Measurements from ENCODE around the gene NUTF2.
A peak's percentile ranks its signal among the peaks of the same experiment; 100 is the strongest.
"Not testable (repeated sequence)": the region's sequence is repeated elsewhere in the genome, so short reads cannot be mapped to it uniquely, and the experiment has no call there.

The NUTF2 gene

GRCh38 chr16:67841198-67841815 lies 5.4 kb upstream of the NUTF2 start:
- DNase-seq, result no peak

- peak; percentile 95 to 97 (median 96) for DNase-seq
Measured at GRCh38 chr16:67841816-67842508, 4.8 kb upstream of the NUTF2 start, which contains the start of gene THAP11. TSS of gene THAP11 (plus strand) at chr16:67842320. CDS start at chr16:67842555, 235 bp downstream.

GRCh38 chr16:67842509-67843342 lies 4.0 kb upstream of the NUTF2 start:
- DNase-seq, result peak; percentile 39 to 88 (median 73)

GRCh38 chr16:67843343-67843765 lies 3.4 kb upstream of the NUTF2 start:
- DNase-seq, result no peak

DNA sequence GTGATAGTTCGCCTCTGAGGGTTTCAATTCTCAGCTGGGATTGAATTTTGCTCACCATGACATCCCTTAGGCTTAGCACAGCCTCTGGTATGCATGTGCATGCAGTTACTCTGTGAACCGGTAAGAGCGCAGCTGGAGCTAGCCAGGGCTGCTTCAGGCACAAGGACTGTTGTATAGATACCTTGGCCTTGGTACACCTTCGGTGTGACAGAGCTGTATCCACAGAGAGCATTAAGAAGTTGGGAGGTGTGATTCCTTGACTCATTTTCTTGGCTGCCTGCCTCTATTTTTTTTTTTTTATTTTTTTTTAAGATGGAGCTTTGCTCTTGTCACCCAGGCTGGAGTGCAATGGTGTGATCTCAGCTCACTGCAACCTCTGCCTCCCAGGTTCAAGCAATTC lies 2.2 kb upstream of the NUTF2 start:
- DNase-seq, result no peak

DNA sequence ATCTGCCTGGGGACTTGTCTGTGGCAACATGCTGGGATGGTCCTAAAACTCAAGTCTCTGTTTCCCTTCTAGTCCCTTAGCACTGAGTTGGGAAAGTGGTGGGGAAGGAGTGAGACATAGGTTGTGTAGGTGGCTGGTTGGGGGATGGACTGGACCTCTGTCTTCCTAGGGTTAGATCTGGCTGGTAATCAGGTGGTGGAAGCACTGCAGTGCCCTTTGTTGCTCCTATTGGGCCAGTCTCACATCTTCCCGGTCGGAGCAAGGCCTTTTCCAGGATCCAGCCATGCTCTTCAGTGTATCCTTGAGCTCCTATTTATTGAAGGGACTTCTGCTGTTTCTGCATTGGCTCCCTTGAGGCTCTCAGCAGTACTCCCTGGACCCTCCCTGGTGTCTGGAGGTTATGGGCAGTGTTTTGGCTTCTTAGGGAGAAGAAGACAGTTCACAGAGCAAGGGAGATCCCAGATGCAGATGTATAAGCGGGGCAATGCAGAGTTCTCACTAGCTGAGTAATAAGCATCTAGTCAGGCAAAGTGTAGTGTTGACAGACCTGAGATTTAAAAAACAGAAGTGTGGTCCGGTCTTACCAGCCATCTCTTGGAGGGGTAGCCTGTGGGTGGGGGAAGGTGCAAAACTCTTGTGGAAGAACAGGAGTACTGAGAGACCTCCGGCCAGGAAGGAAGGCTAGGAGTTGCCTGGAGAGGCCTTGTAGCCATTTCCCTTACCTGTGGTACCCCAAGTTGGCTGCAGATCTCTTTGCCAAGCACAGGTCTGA lies 1.3 kb upstream of the NUTF2 start:
- no peak for DNase-seq

GRCh38 chr16:67846063-67846319 lies 742 bp upstream of the NUTF2 start:
- DNase-seq, result no peak

- peak in 2 of 3 experiments; percentile 48 to 52 for DNase-seq
Measured at GRCh38 chr16:67847064-67847861, 530 bp downstream of the NUTF2 start, which contains the start of gene CENPT. TSS of gene CENPT (minus strand) at chr16:67847693. CDS start at chr16:67833859, 13,834 bp downstream.

DNA sequence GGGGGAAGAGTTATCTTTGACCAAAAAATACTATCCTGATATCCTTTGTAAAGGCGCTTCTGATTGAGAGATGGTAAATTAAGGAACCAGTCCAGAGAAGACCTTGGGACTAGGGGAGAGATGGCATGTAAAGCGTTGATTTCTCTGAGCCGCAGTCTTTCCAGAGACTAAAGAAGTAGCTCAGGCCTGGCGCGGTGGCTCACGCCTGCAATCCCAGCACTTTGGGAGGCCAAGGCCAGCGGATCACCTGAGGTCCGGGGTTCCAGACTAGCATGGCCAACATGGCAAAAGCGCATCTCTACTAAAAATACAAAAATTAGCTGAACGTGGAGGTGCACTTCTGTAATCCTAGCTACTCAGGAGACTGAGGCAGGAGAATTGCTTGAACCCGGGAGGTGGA lies 1.4 kb downstream of the NUTF2 start:
- DNase-seq, result no peak

DNA sequence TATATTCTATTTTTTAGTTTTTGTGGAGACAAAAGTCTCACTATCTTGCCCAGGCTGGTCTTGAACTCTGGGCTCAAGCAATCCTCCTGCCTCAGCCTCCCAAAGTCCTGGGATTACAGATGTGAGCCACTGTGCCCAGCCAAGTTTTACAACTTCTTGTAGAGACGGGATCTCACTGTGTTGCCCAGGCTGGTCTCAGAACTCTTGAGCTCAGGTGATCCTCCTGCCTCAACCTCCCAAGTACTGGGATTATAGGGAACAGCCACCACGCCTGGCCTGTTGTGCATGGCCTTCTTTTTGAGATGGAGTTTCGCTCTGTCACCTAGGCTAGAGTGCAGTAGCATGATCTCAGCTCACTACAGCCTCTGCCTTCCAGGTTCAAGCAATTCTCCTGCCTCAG lies 6.9 kb downstream of the NUTF2 start:
- no peak for DNase-seq

GRCh38 chr16:67855789-67856188 lies 9.1 kb downstream of the NUTF2 start:
- no peak for DNase-seq

DNA sequence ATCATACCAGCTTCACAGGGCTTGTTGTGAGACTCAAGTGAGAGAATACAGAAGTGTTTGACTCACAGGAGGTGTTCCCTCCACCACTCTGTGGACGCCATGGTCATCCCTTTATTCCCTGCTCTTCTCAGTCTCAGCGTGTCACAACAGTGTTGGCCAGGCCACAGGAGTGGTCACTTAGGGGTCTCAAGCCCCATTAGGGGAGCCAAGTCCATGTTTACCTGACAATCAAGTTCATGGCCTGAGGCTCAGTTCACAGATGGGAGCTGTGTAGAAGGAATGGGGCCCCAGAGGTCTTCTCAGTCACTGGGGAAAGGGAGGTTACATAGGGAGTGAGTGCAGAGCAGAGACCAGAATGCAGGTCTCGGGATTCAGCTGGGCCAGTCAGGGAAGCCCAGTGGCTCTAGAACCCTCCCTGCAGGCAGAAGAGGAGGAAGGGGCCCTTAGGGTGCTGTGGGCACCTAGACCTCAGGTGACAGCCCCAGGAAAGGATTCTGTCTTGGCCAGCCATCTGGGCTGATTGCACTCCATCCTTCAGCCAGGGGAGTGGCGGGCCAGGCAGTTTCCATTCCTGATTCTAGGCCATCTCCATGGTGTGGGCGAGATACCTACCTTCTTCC lies 10.3 kb downstream of the NUTF2 start:
- DNase-seq, result no peak

GRCh38 chr16:67857547-67858233 lies 11.0 kb downstream of the NUTF2 start:
- peak; percentile 12 to 95 (median 83) for DNase-seq

DNA sequence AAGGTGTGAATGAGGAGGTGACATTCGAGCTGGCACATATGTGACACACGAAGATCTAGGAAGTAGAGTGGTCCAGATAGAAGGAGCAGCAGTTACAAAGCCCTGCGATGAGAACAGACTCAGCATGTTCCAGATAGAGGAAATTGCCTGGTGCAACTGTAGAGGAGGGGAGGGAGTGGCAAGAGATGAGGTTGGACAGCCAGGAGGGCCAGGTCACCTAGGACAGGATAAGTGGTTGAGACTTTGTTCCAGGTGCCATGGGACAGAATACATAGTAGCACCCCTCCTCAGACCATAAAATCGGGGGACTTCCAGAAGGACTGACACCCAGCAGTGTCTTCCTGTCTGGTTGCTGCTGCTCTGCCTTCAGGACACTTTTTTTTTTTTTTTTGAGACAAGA lies 11.8 kb downstream of the NUTF2 start:
- DNase-seq, result peak in 1 of 3 experiments; percentile 40

DNA sequence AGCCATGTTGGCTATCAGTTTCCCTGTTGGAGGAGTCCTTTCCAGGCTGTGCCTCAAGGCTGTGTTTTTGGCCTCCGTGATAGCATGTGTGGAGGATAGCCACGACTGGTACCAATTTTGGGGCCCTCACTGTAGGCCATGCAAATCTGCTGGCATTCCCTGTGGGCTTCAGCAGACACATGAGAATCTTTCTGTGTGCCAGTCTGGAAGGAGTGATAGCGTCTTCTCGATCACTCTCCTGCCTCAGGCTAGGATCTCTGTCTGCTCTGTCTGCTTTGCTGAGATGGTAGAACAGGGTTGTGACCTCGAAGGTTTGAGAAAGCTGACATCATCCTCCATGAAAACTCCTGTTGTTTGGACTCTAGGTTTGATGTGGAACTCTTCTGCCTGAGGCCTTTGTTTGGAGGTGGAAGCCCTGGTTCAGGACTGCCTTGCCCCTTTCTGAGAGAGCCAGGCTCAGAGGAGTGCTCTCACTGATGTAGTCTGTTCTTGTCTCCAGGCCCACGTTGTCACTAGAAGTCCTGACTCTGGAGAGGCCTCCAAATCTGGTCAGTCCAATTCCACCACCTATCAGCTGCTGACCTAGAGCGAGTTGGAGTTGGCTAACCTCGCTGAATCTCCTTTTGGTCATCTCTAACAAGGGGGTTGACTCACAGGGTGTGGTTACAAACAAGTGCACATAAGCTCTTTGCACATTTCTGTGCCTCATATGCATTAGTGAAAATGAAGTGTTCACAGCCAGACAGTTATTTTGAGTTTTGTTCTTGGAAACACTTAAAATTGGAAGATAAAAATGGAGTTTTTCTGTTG lies 14.1 kb downstream of the NUTF2 start:
- DNase-seq, result no peak

DNA sequence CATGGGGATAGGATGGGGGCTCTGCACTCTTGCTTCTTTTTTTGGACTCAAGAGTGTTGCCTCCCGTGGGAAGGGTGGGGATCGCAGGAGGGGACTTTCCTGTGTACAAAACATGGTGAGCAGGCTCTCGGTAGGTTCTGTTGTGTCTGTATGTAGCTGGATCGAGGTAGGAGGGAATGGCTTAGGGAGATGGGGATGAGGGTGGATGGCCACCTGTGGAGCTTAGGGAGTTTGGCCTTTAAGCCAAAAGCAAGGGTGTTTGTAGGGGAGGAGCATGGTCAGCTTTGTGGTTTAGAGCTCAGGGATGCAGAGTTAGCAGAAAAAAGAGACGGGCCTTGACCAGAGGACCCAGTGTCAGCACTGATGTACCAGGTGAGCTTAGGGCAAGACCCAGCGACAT lies 15.1 kb downstream of the NUTF2 start:
- no peak for DNase-seq

- DNase-seq, result no peak
Measured at GRCh38 chr16:67862623-67863583, 16.2 kb downstream of the NUTF2 start.

- not testable (repeated sequence) for DNase-seq
Measured at GRCh38 chr16:67864044-67864443, 17.3 kb downstream of the NUTF2 start.

DNA sequence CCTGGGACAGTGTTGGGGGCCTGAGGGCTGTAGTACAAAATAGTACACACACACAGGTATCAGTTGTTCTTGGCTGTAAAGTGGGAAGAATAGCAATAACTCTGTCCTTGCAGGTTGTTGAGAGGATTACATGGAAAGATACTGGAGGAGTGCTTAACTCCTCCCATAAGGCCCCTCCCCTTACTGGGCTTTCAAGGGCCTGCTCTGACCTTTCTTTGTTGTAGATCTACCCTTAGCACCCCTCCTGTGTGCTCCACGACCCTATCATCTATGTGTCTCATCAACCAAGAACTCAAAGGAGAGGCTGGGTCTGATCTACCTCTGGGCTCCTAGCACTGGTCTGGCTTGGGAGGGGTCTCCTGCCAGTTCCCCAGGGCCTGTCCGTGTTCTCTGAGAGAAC lies 17.9 kb downstream of the NUTF2 start:
- DNase-seq, result no peak
